ENCODE measurements around the gene WDTC1.

The WDTC1 gene

DNA sequence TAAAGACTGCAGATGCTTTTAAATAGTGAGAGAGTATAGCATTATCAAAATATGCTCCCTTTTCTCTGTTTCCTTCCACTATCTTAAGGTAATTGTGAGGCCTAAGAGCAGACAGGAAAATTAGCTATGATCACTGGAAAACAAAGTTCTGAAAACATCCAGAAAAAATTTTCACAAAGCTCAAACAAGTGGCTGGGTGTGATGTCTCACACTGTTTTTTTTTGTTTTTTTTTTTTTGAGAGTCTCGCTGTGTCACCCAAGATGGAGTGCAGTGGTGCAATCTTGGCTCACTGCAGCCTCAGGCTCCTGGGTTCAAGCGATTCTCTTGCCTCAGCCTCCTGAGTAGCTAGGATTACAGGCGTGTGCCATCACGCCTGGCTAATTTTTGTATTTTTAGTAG lies 7.2 kb downstream of the WDTC1 start:
- no peak for TF ChIP-seq GATA2 (IDR thresholded peaks at IDR 0.05; ENCODE audit: low read depth, low read length)
- no peak for TF ChIP-seq GATA3 (IDR thresholded peaks at IDR 0.05; ENCODE audit: low read depth, low read length)

DNA sequence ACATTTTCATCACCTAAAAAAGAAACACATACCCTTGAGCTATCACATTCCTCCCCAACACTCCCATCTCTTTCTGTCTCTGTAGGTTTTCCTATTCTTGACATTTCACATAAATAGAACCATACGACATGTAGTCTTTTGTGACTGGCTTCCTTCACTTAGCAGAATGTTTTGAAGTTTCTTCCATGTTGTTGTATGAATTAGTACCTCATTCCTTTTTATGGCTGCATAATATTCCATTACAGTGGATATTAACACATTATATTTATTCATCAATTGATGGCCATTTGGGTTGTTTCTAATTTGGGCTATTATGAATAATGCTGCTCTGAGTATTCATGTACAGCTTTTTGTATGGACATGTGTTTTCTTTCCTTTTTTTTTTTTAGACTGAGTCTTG lies 11.8 kb downstream of the WDTC1 start:
- TF ChIP-seq GATA3 (IDR thresholded peaks at IDR 0.05; ENCODE audit: low read depth, low read length) (no peak), GATA2 (IDR thresholded peaks at IDR 0.05; ENCODE audit: low read depth, low read length) (no peak)

DNA sequence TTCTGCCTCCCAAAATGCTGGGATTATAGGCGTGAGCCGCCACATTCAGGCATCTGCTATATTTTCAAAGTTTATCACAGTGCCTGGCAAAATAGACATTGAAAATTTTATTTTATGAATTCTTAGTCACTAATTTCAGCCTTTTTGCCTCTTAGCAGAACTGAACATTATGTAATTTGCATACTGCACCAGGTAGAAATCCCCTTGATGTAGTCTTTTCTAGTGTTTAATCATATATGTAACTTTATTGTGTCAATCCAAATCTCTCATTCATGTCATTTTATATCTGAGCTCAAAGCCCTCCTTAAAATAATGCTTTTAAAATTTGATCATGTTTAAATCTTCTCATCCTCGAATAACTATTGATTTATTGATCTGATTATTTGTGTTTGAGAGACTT lies 19.2 kb downstream of the WDTC1 start:
- TF ChIP-seq GATA3 (IDR thresholded peaks at IDR 0.05; ENCODE audit: low read depth, low read length) (no peak), GATA2 (IDR thresholded peaks at IDR 0.05; ENCODE audit: low read depth, low read length) (no peak)

DNA sequence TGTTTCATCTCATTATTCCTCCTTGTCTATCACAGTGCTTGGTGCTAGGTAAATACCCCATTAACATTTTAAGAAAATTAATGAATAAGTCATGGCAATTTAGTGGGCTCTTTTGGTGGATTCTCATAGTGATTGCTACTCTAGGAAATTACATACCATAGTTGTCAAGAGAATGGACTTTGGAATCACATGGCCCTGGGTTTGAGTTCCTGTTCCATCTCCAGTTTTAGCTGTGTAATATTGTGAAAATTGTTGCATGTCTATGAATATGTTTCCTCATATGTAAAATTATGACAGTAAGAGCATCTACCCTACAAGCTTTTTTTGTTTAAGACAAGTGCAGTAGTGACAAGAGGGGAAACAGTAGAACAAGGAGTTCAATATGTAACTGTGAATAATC lies 20.7 kb downstream of the WDTC1 start:
- TF ChIP-seq GATA3 (IDR thresholded peaks at IDR 0.05; ENCODE audit: low read depth, low read length) (no peak), GATA2 (IDR thresholded peaks at IDR 0.05; ENCODE audit: low read depth, low read length) (no peak)

DNA sequence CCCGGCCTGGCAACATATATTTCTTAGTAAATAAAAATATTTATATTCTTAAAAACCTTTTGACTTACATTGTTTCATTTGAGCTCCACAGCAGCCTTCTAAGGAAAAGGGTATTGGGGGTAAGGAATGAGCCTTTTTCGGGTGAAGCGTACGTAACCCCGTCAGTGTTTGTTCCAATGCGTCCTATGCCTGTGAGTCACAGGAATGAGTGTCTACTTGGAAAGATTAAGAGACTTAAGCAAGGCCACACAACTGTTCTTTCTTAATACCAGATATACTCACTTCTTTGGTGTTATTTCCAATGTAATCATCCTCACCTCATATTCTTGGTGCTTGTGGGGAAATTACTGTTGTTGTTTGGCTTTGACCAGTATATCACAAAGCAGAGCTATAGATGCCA lies 22.7 kb downstream of the WDTC1 start:
- TF ChIP-seq GATA3 (IDR thresholded peaks at IDR 0.05; ENCODE audit: low read depth, low read length) (no peak), GATA2 (IDR thresholded peaks at IDR 0.05; ENCODE audit: low read depth, low read length) (no peak)

DNA sequence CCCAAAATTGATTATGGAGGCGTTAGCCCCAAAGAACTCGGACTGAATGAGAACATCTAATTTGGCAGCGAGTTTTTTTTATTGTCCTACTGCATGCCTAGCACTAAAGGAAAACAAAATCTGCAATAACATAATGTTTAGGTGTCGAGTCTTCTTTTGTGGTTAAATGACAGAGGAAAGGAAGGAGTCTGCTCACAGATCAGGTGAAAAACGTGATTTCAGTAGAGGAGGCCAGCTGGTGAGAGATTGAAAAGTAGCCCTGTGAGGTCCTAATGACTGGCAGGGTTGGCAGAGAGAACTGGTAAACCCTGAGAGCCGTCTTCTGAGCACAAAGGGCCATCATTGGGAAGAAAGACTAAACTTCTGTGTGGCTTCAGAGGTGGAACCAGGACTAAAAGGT lies 24.2 kb downstream of the WDTC1 start:
- TF ChIP-seq GATA2 (IDR thresholded peaks at IDR 0.05; ENCODE audit: low read depth, low read length) (no peak), GATA3 (IDR thresholded peaks at IDR 0.05; ENCODE audit: low read depth, low read length) (no peak)

DNA sequence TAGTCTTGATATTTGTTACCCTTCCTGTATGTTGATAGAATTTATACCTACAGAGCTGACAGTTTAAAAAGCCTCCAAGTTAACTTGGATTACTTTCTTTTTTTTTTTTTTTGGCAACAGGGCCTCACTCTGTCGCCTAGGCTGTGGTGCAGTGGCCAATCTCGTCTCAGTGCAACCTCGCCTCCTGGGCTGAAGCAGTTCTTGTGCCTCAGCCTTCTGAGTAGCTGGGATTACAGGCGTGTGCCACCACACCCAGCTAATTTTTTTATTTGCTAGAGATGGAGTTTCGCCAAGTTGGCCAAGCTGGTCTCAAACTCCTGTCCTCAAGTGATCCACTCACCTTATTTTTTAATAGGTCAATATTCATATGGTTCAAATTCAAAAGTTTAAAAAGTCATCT lies 32.7 kb downstream of the WDTC1 start:
- TF ChIP-seq GATA3 (IDR thresholded peaks at IDR 0.05; ENCODE audit: low read depth, low read length) (no peak), GATA2 (IDR thresholded peaks at IDR 0.05; ENCODE audit: low read depth, low read length) (no peak)

DNA sequence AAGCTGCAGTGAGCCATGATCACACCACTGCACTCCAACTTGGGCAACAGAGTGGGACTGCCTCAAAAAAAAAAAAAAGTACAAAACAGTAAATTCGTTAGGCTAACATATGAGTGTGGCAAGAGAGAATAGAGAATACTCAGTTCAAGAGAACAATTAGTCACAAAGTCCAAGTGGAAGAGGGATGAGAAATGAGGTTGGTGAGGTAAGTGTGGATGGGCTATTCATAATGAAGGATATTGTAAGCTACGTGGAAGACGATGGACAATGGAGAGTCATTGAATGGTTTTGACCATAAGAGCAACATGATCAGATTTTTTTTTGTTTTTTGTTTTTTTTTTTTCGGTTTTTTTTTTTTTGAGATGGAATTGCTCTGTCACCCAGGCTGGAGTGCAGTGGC lies 34.8 kb downstream of the WDTC1 start:
- no peak for TF ChIP-seq GATA3 (IDR thresholded peaks at IDR 0.05; ENCODE audit: low read depth, low read length)
- no peak for TF ChIP-seq GATA2 (IDR thresholded peaks at IDR 0.05; ENCODE audit: low read depth, low read length)

DNA sequence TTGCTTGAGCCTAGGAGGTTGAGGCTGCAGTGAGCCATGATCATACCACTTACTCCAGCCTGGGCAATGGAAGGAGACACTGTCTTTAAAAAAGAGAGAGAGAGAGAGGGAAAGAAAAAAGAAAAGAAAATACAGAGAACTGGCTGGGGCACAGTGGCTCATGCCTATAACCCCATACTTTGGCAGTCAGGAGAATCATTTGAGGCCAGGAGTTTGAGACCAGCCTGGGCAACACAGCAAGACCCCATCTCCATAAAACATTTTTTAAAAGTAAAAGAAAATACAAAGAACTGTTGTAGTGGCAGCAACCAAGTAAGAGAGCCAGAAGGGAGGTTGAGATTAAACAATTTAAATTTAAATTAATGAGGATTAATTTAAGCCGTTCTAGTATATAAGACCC lies 39.8 kb downstream of the WDTC1 start:
- TF ChIP-seq GATA3 (IDR thresholded peaks at IDR 0.05; ENCODE audit: low read depth, low read length) (no peak), GATA2 (IDR thresholded peaks at IDR 0.05; ENCODE audit: low read depth, low read length) (no peak)

DNA sequence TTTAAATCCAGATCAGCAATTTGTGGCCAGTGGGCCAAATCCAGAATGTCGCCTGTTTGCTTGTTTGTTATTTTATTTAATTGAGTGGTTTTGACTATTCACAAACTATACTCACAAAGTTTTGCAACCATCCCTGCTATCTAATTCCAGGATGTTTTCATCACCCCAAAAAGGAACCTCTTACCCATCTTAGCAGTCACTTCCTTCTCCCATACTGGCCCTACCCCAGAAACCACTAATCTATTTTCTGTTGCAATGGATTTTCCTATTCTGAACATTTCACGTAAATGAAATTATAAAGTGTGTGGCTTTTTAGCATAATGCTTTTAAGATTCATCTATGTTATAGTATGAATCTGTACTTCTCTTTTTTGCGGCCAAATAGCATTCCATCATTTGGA lies 41.3 kb downstream of the WDTC1 start:
- no peak for TF ChIP-seq GATA2 (IDR thresholded peaks at IDR 0.05; ENCODE audit: low read depth, low read length)
- no peak for TF ChIP-seq GATA3 (IDR thresholded peaks at IDR 0.05; ENCODE audit: low read depth, low read length)

DNA sequence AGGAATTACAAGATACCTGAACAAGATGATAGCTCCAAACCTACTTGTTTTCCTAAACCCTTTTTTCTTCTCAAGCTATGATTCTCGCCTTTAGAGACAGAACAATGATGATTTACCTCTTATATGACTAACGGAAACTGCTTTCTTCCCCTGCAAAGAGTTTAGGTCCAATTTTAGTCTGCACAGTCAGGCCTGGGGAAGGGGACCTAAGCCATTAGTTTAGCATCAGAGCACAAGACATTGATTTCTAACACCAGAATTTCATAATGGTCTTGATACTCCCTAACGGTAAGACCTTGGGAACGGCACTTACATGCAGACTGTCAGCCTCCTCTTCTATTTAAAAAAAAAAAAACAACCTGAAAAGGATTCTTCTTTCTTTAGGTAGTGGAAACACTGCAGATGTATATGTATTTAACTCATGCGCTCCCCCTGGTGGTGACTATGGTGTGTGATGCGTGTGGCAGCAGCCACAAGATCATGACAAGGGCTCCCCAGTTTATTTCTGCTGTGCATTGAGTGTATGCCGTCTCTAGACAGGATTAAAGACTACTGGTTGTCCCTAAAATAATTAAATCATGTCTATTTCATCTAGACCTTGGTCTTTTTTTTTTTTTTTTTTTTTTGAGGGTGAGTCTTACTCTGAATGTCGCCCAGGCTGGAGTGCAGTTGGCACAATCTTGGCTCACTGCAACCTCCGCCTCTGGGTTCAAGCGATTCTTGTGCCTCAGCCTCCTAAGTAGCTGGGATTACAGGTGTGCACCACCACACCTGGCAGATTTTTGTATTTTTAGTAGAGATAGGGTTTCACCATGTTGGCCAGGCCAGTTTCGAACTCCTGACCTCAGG lies 50.2 kb downstream of the WDTC1 start:
- TF ChIP-seq GATA3 (IDR thresholded peaks at IDR 0.05; ENCODE audit: low read depth, low read length) (no peak), GATA2 (IDR thresholded peaks at IDR 0.05; ENCODE audit: low read depth, low read length) (no peak)

DNA sequence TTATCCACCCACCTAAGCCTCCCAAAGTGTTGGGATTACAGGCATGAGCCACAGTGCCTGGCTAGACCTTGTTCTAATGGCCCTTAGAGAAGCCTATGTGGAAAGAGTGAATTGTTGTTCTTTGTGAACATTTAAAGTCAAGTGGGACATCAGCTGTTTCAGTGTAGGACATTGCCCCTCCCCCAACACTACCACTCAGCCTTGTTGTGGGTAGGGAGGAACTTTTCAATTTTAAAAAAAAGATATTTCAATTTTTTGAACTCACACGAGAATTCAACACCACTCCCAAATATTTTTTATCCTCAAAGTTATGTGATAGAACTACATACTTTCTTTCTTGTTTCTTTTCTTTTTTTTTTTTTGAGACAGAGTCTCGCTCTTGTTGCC lies 50.8 kb downstream of the WDTC1 start:
- TF ChIP-seq GATA3 (IDR thresholded peaks at IDR 0.05; ENCODE audit: low read depth, low read length), result no peak

DNA sequence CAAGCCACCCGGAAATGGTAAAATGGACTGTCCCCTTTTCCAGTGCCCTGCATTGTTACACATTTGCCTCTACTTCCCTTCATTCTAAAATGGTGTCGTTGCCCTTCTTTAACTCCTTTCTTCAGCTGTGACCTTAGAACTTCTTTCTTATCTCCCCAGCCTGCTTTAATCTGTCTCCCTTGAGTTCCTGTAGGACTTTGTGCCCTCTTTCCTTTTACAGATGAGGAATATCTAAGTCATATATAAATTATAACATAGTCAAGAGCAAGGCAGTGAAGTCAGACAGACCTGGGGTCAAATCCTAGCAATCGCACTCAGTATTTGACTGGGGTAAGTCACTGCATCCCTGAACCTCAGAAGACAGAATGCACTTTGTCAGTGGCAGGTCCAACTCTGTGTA lies 56.1 kb downstream of the WDTC1 start:
- TF ChIP-seq GATA2 (IDR thresholded peaks at IDR 0.05; ENCODE audit: low read depth, low read length), result no peak
- TF ChIP-seq GATA3 (IDR thresholded peaks at IDR 0.05; ENCODE audit: low read depth, low read length), result no peak

DNA sequence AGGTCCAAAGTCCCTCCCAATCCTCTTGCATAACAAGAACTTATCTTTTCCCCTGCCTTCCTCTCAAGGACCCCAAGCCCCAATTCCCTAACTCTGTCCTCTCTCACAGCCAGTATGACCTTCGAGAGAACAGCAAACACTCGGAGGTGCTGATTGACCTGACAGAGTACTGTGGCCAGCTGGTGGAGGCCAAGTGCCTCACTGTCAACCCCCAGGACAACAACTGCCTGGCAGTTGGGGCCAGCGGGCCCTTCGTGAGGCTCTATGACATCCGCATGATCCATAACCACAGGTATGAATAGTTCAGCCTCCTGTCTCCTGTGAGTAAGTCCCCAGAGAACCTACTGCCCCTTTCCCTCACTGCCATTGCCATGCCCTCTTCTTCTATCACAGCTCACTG lies 57.7 kb downstream of the WDTC1 start:
- TF ChIP-seq GATA2 (IDR thresholded peaks at IDR 0.05; ENCODE audit: low read depth, low read length), result no peak
- no peak for TF ChIP-seq GATA3 (IDR thresholded peaks at IDR 0.05; ENCODE audit: low read depth, low read length)

DNA sequence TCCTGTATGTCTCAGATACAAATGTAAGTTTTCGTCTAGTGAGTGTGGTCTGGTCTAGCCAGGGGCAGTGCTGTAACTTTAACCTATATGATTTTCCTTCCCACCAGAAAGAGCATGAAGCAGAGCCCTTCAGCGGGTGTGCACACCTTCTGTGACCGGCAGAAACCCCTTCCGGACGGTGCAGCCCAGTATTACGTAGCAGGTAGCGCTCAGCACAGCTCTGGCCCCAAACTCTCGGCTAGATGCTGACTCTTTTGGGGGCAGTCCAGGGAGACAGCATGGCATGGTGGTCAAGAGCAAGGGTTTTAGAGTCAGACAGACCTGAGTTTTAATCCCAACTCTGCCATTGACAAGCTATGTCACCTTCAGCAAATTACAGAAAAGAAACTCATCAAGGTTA lies 59.5 kb downstream of the WDTC1 start:
- TF ChIP-seq GATA2 (IDR thresholded peaks at IDR 0.05; ENCODE audit: low read depth, low read length) (no peak), GATA3 (IDR thresholded peaks at IDR 0.05; ENCODE audit: low read depth, low read length) (no peak)
